Measurements from ENCODE around the gene CRISPLD2. TPM values are rescaled to one million over a fixed set of nuclear protein-coding genes. Genes with fewer than 3 reads are reported as not detected.
A peak's percentile ranks its signal among the peaks of the same experiment; 100 is the strongest.

Gene CRISPLD2
- total and polyA plus RNA-seq, 9 of the 15 experiments (the other 6 are each of a cell fraction or from before 2014, with no cell fraction given): 0.03 to 0.24 (median 0.04) TPM; not detected in 4

DNA sequence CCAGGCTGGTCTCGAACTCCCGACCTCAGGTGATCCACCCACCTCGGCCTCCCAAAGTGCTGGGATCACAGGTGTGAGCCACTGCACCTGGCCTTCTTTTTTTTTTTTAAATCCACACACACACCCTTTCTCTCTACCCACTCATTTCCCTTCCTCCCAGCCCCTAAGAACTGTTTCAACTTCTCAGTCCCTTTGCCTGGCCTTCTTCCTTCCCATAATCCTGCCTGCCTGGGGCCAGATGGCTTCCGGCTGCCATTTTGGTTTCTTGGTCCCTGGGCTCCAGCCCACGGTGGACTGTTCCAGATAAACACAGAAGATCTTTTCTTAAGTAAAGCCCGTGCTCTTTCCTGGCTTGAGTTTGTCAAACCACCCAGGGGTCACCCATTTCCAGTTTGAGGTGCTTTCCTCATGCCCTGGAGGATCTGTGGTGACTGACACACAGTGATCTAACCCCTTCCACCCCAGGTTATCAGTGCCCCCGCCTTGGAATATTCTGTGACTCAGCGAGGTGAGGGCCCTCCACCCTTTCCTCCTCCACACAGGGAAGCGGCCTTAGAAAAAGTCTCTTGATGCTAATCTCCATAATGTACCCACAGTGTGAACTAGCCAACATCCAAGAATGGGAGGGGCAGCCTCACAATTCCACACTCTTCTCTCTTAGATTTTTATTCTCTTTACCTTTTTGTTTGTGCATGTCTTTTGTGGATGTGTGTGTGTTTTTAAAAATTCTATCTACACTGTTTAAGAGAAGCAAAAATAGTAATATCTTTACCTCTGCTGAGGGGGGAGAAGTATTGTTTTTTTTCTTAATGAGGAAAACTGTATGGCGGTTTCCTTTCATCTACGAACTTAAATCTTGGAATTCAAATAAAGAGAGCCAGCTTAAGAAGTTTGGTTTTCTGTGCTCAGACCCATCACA, 60.0 kb downstream of the CRISPLD2 start (continued):
- TF ChIP-seq, protein P1, sequence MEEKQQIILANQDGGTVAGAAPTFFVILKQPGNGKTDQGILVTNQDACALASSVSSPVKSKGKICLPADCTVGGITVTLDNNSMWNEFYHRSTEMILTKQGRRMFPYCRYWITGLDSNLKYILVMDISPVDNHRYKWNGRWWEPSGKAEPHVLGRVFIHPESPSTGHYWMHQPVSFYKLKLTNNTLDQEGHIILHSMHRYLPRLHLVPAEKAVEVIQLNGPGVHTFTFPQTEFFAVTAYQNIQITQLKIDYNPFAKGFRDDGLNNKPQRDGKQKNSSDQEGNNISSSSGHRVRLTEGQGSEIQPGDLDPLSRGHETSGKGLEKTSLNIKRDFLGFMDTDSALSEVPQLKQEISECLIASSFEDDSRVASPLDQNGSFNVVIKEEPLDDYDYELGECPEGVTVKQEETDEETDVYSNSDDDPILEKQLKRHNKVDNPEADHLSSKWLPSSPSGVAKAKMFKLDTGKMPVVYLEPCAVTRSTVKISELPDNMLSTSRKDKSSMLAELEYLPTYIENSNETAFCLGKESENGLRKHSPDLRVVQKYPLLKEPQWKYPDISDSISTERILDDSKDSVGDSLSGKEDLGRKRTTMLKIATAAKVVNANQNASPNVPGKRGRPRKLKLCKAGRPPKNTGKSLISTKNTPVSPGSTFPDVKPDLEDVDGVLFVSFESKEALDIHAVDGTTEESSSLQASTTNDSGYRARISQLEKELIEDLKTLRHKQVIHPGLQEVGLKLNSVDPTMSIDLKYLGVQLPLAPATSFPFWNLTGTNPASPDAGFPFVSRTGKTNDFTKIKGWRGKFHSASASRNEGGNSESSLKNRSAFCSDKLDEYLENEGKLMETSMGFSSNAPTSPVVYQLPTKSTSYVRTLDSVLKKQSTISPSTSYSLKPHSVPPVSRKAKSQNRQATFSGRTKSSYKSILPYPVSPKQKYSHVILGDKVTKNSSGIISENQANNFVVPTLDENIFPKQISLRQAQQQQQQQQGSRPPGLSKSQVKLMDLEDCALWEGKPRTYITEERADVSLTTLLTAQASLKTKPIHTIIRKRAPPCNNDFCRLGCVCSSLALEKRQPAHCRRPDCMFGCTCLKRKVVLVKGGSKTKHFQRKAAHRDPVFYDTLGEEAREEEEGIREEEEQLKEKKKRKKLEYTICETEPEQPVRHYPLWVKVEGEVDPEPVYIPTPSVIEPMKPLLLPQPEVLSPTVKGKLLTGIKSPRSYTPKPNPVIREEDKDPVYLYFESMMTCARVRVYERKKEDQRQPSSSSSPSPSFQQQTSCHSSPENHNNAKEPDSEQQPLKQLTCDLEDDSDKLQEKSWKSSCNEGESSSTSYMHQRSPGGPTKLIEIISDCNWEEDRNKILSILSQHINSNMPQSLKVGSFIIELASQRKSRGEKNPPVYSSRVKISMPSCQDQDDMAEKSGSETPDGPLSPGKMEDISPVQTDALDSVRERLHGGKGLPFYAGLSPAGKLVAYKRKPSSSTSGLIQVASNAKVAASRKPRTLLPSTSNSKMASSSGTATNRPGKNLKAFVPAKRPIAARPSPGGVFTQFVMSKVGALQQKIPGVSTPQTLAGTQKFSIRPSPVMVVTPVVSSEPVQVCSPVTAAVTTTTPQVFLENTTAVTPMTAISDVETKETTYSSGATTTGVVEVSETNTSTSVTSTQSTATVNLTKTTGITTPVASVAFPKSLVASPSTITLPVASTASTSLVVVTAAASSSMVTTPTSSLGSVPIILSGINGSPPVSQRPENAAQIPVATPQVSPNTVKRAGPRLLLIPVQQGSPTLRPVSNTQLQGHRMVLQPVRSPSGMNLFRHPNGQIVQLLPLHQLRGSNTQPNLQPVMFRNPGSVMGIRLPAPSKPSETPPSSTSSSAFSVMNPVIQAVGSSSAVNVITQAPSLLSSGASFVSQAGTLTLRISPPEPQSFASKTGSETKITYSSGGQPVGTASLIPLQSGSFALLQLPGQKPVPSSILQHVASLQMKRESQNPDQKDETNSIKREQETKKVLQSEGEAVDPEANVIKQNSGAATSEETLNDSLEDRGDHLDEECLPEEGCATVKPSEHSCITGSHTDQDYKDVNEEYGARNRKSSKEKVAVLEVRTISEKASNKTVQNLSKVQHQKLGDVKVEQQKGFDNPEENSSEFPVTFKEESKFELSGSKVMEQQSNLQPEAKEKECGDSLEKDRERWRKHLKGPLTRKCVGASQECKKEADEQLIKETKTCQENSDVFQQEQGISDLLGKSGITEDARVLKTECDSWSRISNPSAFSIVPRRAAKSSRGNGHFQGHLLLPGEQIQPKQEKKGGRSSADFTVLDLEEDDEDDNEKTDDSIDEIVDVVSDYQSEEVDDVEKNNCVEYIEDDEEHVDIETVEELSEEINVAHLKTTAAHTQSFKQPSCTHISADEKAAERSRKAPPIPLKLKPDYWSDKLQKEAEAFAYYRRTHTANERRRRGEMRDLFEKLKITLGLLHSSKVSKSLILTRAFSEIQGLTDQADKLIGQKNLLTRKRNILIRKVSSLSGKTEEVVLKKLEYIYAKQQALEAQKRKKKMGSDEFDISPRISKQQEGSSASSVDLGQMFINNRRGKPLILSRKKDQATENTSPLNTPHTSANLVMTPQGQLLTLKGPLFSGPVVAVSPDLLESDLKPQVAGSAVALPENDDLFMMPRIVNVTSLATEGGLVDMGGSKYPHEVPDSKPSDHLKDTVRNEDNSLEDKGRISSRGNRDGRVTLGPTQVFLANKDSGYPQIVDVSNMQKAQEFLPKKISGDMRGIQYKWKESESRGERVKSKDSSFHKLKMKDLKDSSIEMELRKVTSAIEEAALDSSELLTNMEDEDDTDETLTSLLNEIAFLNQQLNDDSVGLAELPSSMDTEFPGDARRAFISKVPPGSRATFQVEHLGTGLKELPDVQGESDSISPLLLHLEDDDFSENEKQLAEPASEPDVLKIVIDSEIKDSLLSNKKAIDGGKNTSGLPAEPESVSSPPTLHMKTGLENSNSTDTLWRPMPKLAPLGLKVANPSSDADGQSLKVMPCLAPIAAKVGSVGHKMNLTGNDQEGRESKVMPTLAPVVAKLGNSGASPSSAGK (IDR thresholded peaks at IDR 0.05): peak; percentile 43; the same call in 1 of the 2 replicates
- peak; percentile 93 for TF ChIP-seq MECOM (CRISPR knock-in tag; IDR thresholded peaks at IDR 0.05)
- TF ChIP-seq, protein P2, sequence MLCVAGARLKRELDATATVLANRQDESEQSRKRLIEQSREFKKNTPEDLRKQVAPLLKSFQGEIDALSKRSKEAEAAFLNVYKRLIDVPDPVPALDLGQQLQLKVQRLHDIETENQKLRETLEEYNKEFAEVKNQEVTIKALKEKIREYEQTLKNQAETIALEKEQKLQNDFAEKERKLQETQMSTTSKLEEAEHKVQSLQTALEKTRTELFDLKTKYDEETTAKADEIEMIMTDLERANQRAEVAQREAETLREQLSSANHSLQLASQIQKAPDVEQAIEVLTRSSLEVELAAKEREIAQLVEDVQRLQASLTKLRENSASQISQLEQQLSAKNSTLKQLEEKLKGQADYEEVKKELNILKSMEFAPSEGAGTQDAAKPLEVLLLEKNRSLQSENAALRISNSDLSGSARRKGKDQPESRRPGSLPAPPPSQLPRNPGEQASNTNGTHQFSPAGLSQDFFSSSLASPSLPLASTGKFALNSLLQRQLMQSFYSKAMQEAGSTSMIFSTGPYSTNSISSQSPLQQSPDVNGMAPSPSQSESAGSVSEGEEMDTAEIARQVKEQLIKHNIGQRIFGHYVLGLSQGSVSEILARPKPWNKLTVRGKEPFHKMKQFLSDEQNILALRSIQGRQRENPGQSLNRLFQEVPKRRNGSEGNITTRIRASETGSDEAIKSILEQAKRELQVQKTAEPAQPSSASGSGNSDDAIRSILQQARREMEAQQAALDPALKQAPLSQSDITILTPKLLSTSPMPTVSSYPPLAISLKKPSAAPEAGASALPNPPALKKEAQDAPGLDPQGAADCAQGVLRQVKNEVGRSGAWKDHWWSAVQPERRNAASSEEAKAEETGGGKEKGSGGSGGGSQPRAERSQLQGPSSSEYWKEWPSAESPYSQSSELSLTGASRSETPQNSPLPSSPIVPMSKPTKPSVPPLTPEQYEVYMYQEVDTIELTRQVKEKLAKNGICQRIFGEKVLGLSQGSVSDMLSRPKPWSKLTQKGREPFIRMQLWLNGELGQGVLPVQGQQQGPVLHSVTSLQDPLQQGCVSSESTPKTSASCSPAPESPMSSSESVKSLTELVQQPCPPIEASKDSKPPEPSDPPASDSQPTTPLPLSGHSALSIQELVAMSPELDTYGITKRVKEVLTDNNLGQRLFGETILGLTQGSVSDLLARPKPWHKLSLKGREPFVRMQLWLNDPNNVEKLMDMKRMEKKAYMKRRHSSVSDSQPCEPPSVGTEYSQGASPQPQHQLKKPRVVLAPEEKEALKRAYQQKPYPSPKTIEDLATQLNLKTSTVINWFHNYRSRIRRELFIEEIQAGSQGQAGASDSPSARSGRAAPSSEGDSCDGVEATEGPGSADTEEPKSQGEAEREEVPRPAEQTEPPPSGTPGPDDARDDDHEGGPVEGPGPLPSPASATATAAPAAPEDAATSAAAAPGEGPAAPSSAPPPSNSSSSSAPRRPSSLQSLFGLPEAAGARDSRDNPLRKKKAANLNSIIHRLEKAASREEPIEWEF (CRISPR knock-in tag; IDR thresholded peaks at IDR 0.05): no peak
- TF ChIP-seq SETDB1 (IDR thresholded peaks at IDR 0.05; ENCODE audit: low read length): no peak
- TF ChIP-seq SRF (CRISPR knock-in tag; IDR thresholded peaks at IDR 0.05): 0 out of 4 replicates have a peak, but pooled peaks of 1 of the 2 experiments have one; percentile 47
- TF ChIP-seq RBM14 (IDR thresholded peaks at IDR 0.05; ENCODE audit: borderline replicate concordance, insufficient read depth, low read depth, low read length): no peak
- TF ChIP-seq BCL6 (CRISPR knock-in tag; IDR thresholded peaks at IDR 0.05): no peak
- TF ChIP-seq GABPB2 (CRISPR knock-in tag; conservative IDR thresholded peaks at IDR 0.05): no peak
- TF ChIP-seq TBL1XR1 (IDR thresholded peaks at IDR 0.05; ENCODE audit: low read length in 2 of 2): peak in 1 of 2 experiments; percentile 94; a peak in 3 of 4 replicates
